Suprapubic skin (tissue), 4 donors: ENCODE results near the gene PLXNA2. TPM values are rescaled to one million over a fixed set of nuclear protein-coding genes. Genes with fewer than 3 reads are reported as not detected.

Source experiments
- DNase-seq, 2 donors: peaks; one replicate each; pipeline ENCODE4 v3.0.0-alpha.2; 2019; ENCODE audit warnings: low spot score in 2 of 2
- H3K27ac ChIP-seq: fragments of 200-600 bp; sonication (generic); one replicate; pipeline ENCODE4 v1.5.1; 2019
- H3K27me3 ChIP-seq: fragments of 200-600 bp; sonication (generic); one replicate; pipeline ENCODE4 v1.5.1; 2019
- H3K36me3 ChIP-seq: fragments of 200-600 bp; sonication (generic); one replicate; pipeline ENCODE4 v1.5.1; 2019
- H3K4me1 ChIP-seq: fragments of 200-600 bp; sonication (generic); one replicate; pipeline ENCODE4 v1.5.1; 2019
- H3K4me3 ChIP-seq: fragments of 200-600 bp; sonication (generic); one replicate; pipeline ENCODE4 v1.5.1; 2019; ENCODE audit warnings: mild to moderate bottlenecking
- H3K9me3 ChIP-seq: fragments of 200-600 bp; sonication (generic); one replicate; pipeline ENCODE4 v1.5.1; 2019
- CTCF ChIP-seq, 2 donors: fragments of 200-600 bp in 1 of 2; fragments of 450-650 bp in 1 of 2; sonication (generic) in 1 of 2; IDR thresholded peaks; one replicate each; pipeline ENCODE4 v1.5.1; 2016 to 2019; ENCODE audit warnings: antibody characterized with exemption in 2 of 2, mild to moderate bottlenecking in 1 of 2, moderate library complexity in 1 of 2
- EP300 ChIP-seq: sonication (generic); formaldehyde crosslinking; IDR thresholded peaks from one replicate; pipeline ENCODE4 v1.6.1; 2017; ENCODE audit warnings: antibody characterized with exemption
- POLR2A ChIP-seq, 2 donors: fragments of 450-650 bp; IDR thresholded peaks; one replicate each; pipeline ENCODE4 v1.6.1; 2017; ENCODE audit warnings: antibody characterized with exemption in 2 of 2, mild to moderate bottlenecking in 2 of 2, moderate library complexity in 2 of 2
- POLR2AphosphoS5 ChIP-seq, 3 donors: sonication (generic); formaldehyde crosslinking; IDR thresholded peaks; one replicate each; pipeline ENCODE4 v1.6.1; 2017; ENCODE audit warnings: antibody characterized with exemption in 3 of 3
- WGBS: methylation state at CpG from one replicate; pipeline ENCODE4 v1.1.5; 2018; 5-methylcytosine and 5-hydroxymethylcytosine counted together
- total RNA-seq, 4 donors: library from RNA; depleted of rRNA; stranded (reverse); fragments of >200 nt; gene quantifications; one replicate each; pipeline ENCODE4 v1.1.0, GENCODE V29; 2016

The PLXNA2 gene
- total RNA-seq, 4 donors from 2014 or later: 35.3 to 53.9 (median 45.7) TPM

- H3K9me3 ChIP-seq: no peaks in the 10 kb centered on the region
- H3K4me3 ChIP-seq: no peak overlapping the region
- H3K27me3 ChIP-seq: no peaks in the 10 kb centered on the region
- peaks cover 35% of the 10 kb centered on the region for H3K36me3 ChIP-seq
- DNase-seq: no peak
- H3K4me1 ChIP-seq: peaks cover 32% of the 10 kb centered on the region
- H3K27ac ChIP-seq: no peak overlapping the region
- TF ChIP-seq EP300: no peak
- no peak for TF ChIP-seq POLR2AphosphoS5 (IDR thresholded peaks at IDR 0.05)
- no peak for TF ChIP-seq POLR2A (IDR thresholded peaks at IDR 0.05)
- no peak for TF ChIP-seq CTCF (IDR thresholded peaks at IDR 0.05)
- 55% methylated on average over 7 of the region's 7 CpGs for WGBS
Observed at GRCh38 chr1:208028526-208028925, 215.7 kb downstream of the PLXNA2 start.

DNA sequence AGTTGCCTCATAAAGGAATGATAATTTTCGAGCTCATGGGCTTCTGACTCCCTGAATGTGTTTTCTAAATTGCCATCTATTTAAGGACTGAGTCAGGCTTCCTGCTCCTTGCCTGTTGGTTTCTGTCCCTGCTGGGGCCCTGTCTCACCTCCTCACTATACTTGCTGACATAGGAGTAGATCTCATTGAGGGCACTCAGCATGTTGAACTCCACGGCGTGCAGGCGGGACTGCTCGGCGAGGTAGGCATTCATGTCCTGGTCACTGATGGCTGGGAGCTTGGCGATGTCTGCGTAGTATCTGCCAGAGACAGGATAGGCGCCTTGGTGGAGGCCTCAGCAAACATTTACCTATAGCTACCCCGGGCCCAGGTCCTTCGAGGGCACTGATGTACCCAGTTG lies 216.3 kb downstream of the PLXNA2 start:
- no peak overlapping the region for H3K4me3 ChIP-seq
- peaks cover 28% of the 10 kb centered on the region for H3K36me3 ChIP-seq
- 90% methylated on average over 11 of the region's 11 CpGs for WGBS
- TF ChIP-seq EP300 (no peak), POLR2A (IDR thresholded peaks at IDR 0.05) (no peak), POLR2AphosphoS5 (IDR thresholded peaks at IDR 0.05) (no peak), CTCF (IDR thresholded peaks at IDR 0.05) (no peak)
- H3K27me3 ChIP-seq: no peaks in the 10 kb centered on the region
- H3K4me1 ChIP-seq: peaks cover 32% of the 10 kb centered on the region
- no peak overlapping the region for H3K27ac ChIP-seq
- no peak for DNase-seq
- H3K9me3 ChIP-seq: no peaks in the 10 kb centered on the region

DNA sequence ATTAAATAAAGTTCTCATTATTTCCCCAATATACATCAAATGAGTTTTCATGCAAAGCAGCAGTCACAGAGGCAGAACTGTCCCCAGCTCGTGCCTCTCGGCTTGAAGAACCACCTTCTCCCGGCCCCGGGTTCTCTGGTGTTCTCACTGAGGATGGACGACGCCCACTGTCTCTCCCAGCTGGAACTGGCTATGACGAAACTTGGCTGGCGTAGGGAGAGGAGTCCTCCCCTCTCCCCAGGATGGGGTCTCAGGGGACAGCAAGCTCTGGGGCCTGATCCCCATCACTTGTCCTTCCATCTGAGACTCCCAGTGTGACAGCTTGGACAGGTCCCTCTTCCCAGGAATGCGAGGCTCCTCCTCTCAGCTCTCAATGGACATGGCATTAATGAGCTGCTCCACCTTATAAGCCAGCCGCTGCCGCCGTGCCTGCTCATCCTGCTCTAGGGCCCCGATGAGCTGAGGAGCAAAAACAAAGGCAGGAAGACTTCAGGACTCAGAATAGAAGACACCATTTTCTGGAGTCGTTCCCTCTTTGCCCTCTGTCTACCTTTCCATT lies 217.2 kb downstream of the PLXNA2 start:
- no peak for TF ChIP-seq EP300
- no peak for TF ChIP-seq CTCF (IDR thresholded peaks at IDR 0.05)
- no peak for TF ChIP-seq POLR2AphosphoS5 (IDR thresholded peaks at IDR 0.05)
- TF ChIP-seq POLR2A (IDR thresholded peaks at IDR 0.05): no peak
- H3K36me3 ChIP-seq: peaks cover 22% of the 10 kb centered on the region
- H3K27me3 ChIP-seq: no peaks in the 10 kb centered on the region
- peaks cover 32% of the 10 kb centered on the region for H3K4me1 ChIP-seq
- no peak for DNase-seq
- no peak overlapping the region for H3K27ac ChIP-seq
- WGBS: 87% methylated on average over 14 of the region's 14 CpGs
- no peak overlapping the region for H3K4me3 ChIP-seq
- H3K9me3 ChIP-seq: no peaks in the 10 kb centered on the region

- Histone ChIP-seq H3K27ac (no peak overlapping the region), H3K27me3 (no peaks in the 10 kb centered on the region), H3K36me3 (peaks cover 15% of the 10 kb centered on the region), H3K4me1 (peaks cover 18% of the 10 kb centered on the region), H3K9me3 (no peaks in the 10 kb centered on the region), H3K4me3 (no peak overlapping the region)
- TF ChIP-seq CTCF (IDR thresholded peaks at IDR 0.05) (no peak), POLR2AphosphoS5 (IDR thresholded peaks at IDR 0.05) (no peak), POLR2A (IDR thresholded peaks at IDR 0.05) (no peak), EP300 (no peak)
- DNase-seq: no peak
- 53% methylated on average over 7 of the region's 7 CpGs for WGBS
Observed at GRCh38 chr1:208025031-208025430, 219.2 kb downstream of the PLXNA2 start.

GRCh38 chr1:208024406-208024805 lies 219.8 kb downstream of the PLXNA2 start:
- Histone ChIP-seq H3K9me3 (no peaks in the 10 kb centered on the region), H3K36me3 (peaks cover 15% of the 10 kb centered on the region), H3K4me3 (no peak overlapping the region), H3K27me3 (no peaks in the 10 kb centered on the region), H3K27ac (no peak overlapping the region), H3K4me1 (peaks cover 12% of the 10 kb centered on the region)
- no peak for TF ChIP-seq POLR2AphosphoS5 (IDR thresholded peaks at IDR 0.05)
- TF ChIP-seq POLR2A (IDR thresholded peaks at IDR 0.05): no peak
- TF ChIP-seq CTCF (IDR thresholded peaks at IDR 0.05): no peak
- TF ChIP-seq EP300: no peak
- 47% methylated on average over 6 of the region's 6 CpGs for WGBS
- no peak for DNase-seq
